Measurements from ENCODE around the gene MSX2.

MSX2 gene

DNA sequence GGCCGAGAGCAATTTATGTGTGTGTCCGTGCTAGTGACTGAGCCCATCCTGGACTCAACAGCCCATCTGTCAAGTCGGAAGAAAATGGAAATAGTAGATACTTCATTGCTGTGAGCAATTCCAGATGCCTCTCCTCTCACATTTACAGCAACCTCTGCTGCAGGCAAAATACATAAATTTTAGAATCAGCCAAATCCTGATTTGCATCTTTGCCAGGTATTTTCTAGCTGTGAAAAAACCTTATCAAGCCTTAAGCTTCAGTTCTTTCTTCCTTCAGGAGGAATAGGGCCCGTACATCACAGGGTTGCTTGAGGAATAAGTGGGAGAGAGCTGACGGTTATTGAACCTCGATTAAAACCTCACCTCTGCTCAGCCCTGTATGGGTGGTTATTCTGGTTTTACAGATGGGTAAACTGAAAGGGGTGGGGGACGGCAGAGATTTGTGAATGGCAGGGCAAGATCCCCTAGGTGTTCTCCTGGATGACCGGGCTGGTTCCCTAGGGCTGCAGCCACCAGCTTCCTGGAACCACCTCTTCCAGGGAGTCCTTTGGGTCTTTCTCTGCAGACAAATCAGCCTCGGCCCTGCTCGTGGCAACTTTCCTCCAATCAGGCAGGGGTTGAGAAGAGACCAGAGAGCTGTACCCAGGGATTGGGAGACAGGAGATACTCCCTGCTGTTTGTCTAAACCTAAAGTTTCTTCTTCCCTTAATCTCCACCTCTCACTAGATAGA lies 5.3 kb upstream of the MSX2 start:
- DNase-seq (ENCODE audit: low read depth) = no peak

DNA sequence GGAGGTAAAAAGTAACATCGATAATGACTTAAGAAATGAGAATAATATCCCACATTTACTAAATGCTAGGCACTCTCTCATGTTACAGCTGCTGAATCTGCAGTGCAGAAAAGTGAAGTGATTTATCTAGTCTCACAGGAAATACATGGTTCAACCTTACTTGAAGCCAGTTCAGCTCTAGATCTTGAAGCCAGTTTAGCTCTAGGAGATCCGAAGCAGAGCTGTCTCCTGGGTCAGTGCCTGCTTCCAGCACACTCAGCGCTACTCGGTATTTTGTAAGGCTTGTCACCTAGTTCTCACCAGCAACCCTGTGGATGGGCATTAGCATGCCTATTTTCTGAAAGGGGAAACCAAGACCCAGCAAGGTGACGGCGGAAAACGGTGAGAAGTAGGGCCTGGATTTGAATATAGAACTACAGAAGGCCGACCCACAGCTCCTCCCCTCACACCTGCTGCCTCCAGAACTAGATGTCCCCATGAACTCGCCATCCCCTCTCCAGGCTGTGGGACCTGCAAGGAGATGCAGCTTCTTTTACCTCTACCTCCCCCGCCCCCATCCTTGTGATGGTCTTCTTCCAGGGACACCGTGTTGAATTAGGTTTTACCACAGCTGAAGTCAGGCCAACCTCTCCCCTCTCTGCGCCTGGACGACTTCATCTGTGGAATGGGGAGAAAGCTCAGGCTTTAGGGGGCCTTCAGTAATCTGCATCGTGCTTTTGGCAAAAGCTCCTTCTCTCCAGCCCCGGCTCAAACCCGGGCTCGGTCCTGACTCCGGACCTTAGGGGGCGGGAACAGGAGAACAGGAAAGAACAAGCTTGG lies 4.4 kb upstream of the MSX2 start:
- DNase-seq (ENCODE audit: low read depth) = no peak

DNA sequence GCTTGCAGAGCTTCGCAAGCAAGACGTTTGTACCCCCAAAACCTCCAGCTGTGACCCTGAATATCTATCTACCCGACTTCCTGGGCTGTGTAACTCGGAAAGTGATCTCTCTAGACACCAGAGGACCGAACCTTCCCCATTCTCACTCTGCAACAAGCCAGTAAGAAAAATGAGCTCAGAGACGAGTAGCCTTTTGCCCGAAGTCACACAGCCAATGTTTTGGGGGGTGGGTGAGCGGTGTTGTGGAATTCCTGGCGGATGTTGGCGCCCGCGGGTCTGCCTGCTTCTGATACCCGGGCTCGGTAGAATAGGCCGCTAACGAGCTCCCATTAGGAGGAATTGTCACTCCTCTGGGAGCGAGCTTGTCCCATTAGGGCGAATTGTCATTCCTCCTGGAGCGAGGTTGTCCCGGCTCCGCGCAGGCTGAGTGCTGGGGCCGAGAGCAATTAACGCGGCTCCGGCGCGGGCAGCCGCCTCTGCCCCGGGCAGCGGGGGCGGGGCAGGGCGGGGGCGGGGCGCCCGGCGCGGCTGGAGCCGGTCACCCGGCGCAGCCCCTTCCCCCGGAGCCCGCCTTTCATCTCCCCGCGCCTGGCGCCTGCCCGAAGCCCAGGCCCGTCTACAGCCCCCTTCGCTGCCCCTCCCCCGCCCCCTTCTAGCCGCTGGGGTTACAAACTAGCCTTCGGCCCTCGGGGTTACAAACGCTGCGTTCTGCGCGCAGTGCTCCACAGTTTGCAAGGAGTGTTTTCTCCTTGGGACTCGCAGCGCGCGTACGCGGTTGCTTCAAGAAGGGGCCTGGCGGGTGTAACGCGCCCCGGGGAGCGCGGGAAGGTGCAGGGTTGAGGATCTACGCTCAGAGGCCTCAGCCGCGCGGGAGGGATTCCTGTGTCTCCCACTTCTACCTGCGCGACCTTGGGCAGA lies 3.5 kb upstream of the MSX2 start:
- DNase-seq (ENCODE audit: low read depth) = no peak

DNA sequence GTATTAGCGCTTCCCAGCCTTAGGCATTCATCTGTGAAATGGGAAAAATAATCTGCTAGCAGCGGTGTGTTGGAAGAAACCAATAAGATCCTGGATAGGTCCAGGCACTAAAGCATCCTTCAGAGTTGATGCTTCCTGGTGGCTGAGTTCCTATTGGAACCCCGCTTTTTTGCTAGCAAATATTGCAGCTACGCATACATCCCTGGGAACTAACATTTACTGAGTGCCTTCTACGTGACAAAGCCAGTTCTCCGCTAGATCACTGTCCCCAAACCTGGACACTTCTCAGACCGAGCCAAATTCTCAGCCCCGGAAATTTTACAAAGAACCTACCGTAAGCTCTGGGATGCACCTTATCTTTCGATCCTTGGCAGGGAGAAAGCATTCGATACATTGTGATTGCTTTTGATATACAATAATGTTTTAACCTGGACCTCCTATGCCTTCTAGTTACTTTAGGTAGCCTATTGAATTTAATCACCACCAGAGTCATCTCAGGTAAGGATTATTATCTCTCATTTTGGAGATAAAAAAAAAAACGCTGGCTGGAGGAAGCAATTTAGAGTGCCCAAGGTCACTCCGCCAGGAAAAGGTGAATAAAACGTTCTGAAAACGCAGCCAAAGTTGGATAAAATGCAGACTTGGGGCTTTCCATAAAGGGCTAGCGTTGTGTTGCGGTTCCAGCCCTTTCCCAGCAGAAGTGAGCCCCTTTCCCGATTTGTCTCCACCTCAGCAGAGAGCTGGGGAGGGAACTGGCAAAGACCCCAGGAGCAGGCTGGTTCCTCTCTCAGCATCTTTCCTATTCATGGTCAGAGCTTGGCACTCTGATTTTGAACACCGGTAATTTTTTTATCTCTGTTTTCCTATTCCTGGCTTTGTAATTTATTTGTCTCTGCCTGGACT lies 2.6 kb upstream of the MSX2 start:
- DNase-seq (ENCODE audit: low read depth) = no peak

DNA sequence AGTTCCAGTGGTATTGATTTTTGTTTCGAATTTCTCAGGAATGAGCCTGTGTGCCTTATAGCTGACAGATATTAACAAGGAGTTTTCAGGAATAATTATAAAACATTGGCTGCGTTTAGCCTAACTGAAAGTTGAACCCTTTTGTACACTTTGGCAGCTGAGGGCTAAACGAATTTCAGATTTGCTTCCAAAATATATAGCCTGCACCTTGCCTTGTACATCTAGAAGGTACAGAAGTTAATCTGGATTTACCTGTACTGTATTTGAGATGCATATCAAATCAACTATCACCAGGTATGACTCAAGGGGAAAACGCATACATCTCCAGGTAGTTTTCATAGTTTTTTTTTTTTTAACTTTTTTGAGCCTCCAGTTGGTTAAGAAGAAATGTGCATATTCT lies 1.9 kb upstream of the MSX2 start:
- no peak for DNase-seq (ENCODE audit: low read depth)

DNA sequence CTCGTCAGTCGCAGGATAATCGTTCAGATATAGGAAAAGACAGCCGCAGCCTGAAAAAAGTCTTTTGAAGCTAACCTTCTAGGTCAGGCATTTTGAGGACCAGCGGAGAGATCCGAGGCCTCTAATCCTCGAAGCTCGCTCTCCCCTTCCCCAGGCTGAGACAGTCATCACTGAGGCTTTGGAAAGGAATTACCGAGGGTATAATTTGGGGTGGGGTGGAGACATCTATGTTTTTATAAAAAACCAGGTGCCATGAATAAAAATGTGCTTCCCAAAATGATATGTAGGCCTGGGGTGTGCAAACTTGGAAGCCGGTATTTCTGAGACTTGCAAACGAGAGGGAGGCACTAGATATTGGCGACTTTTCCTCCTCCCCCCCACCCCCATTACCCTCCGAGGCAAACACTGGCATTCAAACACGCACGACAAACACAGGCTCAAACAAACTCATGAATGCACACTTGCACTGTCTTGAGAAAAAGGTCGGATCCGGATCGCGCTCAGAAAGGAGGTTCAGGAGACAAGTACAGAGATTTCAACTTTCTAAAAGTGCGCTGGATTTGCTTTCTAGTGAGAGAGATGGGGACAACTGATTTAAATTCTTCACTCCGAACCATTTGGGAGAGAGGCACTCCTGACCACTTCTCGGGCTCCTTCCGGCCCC lies 935 bp upstream of the MSX2 start:
- no peak for DNase-seq (ENCODE audit: low read depth)

DNA sequence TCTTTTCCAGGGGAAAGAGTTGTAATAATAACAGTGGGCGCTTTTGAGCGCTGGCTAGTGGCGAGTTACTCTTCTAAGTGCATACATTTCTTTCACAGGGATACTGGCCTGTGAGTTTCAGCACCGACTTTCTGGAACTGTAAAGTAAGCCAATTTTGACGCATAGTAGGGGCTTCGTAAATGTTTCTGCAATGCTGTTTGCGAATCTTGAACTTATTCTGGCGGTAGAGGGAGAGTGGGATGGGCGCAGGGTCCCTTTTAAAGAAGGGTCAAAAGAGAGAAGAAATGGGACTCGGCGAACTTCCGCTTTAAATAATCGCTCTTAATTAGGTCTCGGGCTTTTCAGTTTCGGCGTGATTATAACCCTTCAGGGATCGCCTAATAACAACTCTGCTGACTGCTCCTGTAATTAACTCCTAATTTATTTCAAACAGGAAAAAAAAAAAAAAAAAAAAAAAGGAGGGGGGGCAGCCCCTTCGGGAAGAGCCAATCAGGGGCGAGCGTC lies 351 bp upstream of the MSX2 start:
- DNase-seq (ENCODE audit: low read depth) = no peak

DNA sequence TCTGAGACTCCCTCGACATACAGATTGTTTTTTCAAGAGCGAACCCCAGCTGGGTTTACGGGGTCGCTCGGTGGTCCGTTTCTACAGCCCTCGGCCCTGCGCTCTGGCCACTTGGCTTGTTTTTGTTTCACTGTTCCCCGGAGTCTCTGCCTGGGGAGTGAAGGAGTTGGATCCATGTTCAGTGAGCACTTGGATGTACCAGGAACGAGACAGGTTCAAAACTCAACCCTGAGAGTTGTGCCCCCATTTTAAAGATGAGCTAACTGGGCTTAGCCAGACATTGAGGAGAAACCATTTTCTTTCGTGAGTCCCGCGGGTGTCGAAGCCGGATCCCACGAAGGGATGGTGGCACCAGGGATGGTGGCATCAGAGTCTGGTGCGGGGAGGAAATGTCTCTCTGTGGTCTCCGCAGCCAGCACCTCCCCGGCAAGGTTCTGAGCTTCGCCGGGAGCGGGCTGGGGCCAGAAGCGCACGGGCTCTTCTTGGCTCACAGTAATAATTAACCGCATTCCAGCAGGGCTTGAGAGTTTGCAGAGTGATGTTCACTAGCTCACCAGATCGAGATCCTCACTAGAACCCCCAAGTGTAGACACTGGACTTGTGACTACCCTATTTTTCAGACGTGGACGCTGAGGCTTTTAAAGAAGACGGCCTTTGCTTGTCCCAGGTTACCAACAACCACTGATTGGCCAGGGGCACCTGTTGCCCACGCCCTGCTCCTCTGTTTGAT lies 1.0 kb downstream of the MSX2 start:
- no peak for DNase-seq (ENCODE audit: low read depth)

DNA sequence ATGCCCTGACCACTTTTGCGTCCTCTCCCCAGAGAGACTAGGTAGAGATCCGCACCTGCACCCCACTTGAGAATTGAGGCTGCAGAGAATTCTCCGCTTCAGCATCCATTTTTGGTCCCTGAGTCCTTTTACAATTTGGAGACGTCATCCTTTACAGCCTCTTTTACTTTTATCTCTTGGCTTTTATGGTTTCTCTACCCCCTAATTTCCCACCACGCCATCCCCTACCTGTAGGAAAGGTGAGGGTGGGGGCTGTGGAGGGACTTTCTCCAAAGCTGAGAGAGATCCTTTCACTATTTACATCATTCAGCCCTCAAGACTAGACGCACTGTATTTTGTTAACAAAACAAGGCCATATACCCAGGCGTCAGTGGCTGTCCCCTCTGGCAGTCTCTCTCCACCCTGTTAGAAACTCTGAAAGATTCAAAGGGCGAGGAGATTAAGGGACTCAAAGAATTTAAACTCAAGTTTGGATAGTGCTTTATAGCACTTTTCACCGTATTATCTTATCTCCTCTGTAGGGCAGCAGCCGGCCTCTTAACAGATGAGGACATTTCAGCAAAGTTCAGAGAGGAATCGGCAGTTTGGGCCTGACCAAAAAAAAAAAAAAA lies 1.7 kb downstream of the MSX2 start:
- no peak for DNase-seq (ENCODE audit: low read depth)

DNA sequence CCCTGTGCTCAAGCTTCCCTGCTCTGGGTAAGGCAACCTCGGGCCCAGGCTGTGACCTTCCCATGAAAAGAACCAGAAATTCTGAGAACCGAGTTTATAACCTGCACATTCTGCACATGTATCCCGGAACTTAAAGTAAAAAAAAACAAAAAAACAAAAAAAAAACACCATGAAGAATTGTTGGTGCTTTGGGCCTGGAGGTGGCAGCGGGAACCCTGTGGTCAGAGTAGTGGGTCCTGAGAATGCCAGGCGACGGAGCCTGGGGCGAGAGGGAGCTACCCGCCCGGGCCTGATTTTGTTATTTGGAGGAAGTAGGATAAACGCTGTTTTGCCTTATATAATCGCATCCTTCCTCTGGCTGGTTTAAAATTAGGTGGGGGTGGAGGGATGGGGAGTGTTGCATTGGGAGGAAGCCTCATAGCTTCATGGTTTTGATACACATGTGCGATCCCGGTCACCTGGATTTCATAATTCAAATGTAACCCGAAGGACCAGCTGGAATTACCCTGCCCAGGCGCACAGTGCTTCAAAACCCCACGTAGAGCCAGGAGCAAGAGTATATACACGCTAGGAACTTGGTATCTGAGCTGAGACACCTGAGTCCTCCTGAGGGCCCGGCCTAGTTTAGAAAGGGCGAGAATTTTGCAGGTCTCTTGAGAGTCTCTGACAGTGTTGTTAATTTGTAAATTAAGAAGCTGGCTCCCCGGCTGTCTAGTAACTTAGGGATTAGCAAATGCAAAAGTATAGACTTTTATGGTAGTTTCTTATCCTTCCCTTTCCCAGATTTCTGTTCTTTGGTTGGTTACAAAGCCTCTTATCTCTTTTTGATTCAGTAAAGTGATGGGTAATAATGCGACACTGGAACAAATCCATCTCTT lies 2.8 kb downstream of the MSX2 start:
- no peak for DNase-seq (ENCODE audit: low read depth)

DNA sequence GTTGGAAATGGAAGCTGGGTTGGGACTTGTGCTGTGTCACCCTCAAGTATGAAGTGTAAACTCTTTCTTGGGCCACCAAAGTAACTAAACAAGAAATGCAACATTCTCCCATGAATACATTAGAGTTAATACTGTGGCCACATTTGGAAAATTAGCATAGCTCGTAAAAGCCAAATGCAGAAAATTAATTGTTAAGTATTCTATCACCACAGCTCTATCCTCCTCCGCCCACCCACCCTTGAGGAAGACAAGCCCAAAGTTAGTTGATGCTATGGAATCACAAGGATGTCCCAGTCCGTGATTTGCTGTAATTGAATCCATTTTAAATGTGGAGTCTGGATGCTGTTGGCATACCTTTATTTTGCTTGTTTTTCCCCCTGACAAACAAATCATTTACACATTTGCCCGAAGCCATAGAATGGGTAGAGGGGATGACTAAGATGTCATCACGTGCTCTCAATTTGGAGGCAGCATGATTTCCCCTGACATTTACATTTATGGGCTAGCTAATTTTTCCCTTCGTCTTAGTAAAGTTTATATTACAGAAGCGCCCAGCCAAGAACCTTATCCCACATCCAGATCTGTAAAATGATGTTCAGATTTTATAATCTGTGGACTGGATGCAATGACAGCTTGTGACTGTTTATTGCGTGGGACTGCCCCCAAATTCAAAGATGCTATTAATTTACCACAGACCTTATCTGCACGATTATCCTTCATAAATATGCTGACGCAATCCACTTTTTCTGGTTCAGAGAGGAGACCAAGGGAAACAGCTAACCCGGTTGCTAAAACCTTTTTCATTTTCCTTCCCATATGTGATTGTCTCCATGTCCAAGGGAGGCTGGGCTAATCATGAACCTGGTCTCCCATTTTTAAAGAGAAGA lies 3.7 kb downstream of the MSX2 start:
- no peak for DNase-seq (ENCODE audit: low read depth)

DNA sequence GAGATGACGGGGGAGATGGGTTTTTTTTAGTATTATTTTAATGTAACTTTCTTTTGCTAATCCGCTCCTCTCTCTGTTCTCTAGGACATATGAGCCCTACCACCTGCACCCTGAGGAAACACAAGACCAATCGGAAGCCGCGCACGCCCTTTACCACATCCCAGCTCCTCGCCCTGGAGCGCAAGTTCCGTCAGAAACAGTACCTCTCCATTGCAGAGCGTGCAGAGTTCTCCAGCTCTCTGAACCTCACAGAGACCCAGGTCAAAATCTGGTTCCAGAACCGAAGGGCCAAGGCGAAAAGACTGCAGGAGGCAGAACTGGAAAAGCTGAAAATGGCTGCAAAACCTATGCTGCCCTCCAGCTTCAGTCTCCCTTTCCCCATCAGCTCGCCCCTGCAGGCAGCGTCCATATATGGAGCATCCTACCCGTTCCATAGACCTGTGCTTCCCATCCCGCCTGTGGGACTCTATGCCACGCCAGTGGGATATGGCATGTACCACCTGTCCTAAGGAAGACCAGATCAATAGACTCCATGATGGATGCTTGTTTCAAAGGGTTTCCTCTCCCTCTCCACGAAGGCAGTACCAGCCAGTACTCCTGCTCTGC lies 4.8 kb downstream of the MSX2 start:
- no peak for DNase-seq (ENCODE audit: low read depth)

DNA sequence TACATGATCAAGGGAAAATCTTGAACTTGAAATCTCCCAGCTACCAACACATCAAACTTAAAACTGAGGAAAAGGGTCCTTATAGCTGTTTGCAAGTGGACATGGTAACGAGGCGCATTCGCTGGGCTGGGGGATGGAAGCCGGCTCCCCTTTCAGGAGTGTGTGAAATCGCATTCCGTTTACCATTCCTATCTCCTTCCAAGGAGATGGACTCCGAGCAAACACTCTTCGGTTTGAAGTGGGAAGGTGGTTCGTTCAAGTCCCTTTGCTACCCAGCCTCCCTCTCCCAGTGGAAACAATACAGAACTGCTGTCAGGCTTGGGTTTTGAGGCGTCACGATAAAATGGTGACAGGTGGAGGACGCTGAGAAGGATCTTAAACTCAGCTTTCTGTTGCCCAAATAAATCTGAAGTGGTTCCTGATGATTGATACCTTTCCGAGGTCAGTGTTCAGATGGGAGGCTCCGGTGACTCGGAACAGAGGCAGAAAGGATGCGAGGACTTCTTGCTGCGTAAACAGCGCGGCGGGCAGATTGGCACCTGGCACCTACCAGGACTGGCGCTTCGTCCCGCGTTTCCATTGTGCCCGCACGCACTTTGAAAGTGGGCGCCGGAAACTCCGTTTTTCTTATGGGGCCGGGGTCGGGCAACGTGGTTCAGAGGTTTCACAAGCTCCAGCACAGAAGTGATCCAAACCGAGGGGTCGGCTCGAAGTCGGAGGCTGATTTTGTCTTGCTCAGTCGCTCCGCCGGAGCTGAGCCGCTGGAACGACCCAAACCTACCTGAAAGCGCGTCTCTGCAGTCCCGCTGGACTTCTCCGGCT lies 7.0 kb downstream of the MSX2 start:
- DNase-seq (ENCODE audit: low read depth) = no peak

DNA sequence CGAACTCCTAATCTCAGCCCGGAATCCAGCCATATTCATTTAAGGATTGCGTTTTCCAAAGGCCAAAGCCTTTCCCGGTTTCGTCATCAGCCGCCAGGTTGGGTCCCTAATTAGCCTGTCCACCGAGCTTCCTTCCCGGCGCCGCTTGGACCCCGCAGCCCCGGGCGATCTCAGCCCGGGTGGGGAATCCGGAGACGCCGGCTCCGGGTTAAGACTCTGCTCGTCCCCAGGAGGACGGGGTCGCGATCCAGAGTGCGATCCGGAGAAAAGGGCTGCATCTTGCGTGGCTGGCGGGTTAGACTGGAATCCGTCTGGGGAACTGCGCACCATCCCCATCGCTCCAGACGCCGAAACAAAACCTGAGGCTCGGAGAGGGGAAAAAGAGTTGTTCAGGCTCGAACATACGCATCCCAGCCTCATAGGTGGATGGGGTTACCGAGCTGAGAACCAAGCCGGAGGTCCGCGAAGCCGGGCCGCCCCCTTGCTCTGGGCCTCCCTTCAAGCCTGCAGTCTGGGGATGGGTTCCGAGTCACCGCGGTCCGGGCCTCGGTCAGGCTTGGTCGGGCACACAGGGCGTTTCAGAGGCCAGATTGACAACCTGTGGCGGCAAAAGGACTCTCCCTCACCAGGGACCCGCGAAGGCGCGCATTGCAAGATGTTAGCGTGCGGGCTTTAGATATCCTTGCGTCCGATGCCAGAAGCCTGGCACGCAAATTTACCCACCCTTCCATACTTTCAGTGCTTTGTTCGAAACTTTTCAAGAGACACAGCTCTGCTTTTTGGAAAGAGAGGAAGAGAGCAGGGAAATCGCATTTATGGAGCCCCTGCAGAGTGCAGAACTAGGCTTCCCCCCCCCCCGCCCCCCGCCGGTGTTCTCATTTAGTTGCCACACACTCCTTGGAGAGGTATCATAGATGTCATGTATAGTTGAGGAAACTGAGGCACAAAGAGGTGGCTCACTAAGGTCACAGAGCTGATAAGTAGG lies 7.9 kb downstream of the MSX2 start:
- no peak for DNase-seq (ENCODE audit: low read depth)

DNA sequence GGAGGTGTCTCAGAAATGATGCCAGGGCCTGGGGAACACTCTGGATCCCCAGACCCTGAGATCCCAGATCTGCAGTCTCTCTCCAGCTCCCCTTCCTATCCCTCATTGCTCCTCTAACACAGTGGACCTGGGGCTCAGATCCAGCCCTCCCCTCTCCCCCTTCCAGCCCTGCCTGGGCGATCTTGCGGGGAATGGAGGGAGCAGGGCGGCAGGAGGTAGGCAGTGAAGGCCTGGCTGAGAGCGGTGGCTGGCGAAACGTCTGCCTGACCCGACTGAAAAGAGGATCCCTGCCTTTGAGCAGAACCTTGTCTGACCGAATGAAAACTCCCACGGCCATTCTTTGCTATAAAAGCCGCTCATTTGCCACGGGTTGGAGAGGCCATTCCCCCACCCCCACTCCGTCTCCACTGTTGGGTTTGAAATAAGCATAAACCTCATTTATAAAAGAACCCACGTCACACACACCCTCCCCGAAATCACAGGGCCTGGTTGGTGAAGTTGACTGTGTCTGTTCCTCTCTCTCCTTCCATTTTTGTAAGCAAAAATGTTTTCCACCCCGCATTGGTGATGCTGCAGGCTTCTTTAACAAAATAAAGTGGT lies 8.8 kb downstream of the MSX2 start:
- DNase-seq (ENCODE audit: low read depth) = no peak

Measured in ELR (cell line).